Esophagus muscularis mucosa (tissue), 4 donors: Measurements from ENCODE around the gene PHKB. TPM values are rescaled to one million over a fixed set of nuclear protein-coding genes. Genes with fewer than 3 reads are reported as not detected.

Source experiments
- DNase-seq: peaks from one replicate; pipeline ENCODE4 v3.0.0-alpha.2; 2017; ENCODE audit errors: extremely low spot score
- H3K27ac ChIP-seq, 4 donors: fragments of 200-600 bp; sonication (generic); replicated peaks in 1 of 4; 1 replicate in 3 of 4; 2 replicates in 1 of 4; pipeline ENCODE4 v1.5.1; 2016 to 2019; ENCODE audit warnings: mild to moderate bottlenecking in 1 of 4
- H3K27me3 ChIP-seq, 4 donors: fragments of 200-600 bp; sonication (generic); one replicate each; pipeline versions ENCODE4 v1.5.1 to v1.6.0; 2016 to 2019
- H3K36me3 ChIP-seq, 4 donors: fragments of 200-600 bp; sonication (generic); one replicate each; pipeline ENCODE4 v1.5.1; 2016 to 2019
- H3K4me1 ChIP-seq, 4 donors: fragments of 200-600 bp; sonication (generic); one replicate each; pipeline ENCODE4 v1.5.1; 2016 to 2019
- H3K4me3 ChIP-seq, 4 donors: fragments of 200-600 bp; sonication (generic); 1 replicate in 2 of 4; 2 replicates in 2 of 4; pipeline ENCODE4 v1.5.1; 2016 to 2019; ENCODE audit warnings: mild to moderate bottlenecking in 4 of 4, moderate library complexity in 1 of 4
- H3K9me3 ChIP-seq, 4 donors: fragments of 200-600 bp; sonication (generic); 1 replicate in 3 of 4; 2 replicates in 1 of 4; pipeline ENCODE4 v1.5.1; 2016 to 2019
- CTCF ChIP-seq, 3 experiments: fragments of 200-600 bp in 2 of 3; fragments of 450-650 bp in 1 of 3; sonication (generic) in 2 of 3; IDR thresholded peaks; one replicate each; pipeline ENCODE4 v1.5.1; 2017 to 2019; ENCODE audit warnings: antibody characterized with exemption in 3 of 3, mild to moderate bottlenecking in 2 of 3, moderate library complexity in 1 of 3
- EP300 ChIP-seq: sonication (generic); formaldehyde crosslinking; IDR thresholded peaks from one replicate; pipeline ENCODE4 v1.6.1; 2017; ENCODE audit warnings: antibody characterized with exemption
- POLR2A ChIP-seq: fragments of 450-650 bp; IDR thresholded peaks from one replicate; pipeline ENCODE4 v1.6.1; 2017; ENCODE audit warnings: antibody characterized with exemption, moderate library complexity, mild to moderate bottlenecking, low read depth
- POLR2AphosphoS5 ChIP-seq, 2 donors: sonication (generic); formaldehyde crosslinking; IDR thresholded peaks; one replicate each; pipeline ENCODE4 v1.6.1; 2017; ENCODE audit warnings: antibody characterized with exemption in 2 of 2
- WGBS: methylation state at CpG from one replicate; pipeline ENCODE4 v1.1.5; 2018; 5-methylcytosine and 5-hydroxymethylcytosine counted together
- intact Hi-C: fragments of 100-400 bp; cut with DNase I; formaldehyde crosslinking; loops from one replicate; pipeline ENCODE4 v1.15.1; 2023
- total RNA-seq, 4 donors: library from RNA; depleted of rRNA; stranded (reverse); fragments of >200 nt; gene quantifications; one replicate each; pipeline versions ENCODE4 v1.1.0 to v1.2.1, GENCODE V29; 2016

Gene PHKB
- total RNA-seq, 4 donors from 2014 or later, result 39.4 to 60.6 (median 46.5) TPM

GRCh38 chr16:47713225-47713595 is 252.1 kb downstream of the PHKB start:
- H3K4me3 ChIP-seq, result no peak overlapping the region
- H3K27ac ChIP-seq, result no peak overlapping the region
- intact Hi-C loops, result no loop called here
- WGBS, result 35% methylated on average over 6 of the region's 6 CpGs
- H3K9me3 ChIP-seq, result no peaks in the 10 kb centered on the region
- no peaks in the 10 kb centered on the region for H3K4me1 ChIP-seq
- TF ChIP-seq POLR2A, result no peak
- no peak for TF ChIP-seq EP300
- TF ChIP-seq CTCF (IDR thresholded peaks at IDR 0.05), result no peak
- TF ChIP-seq POLR2AphosphoS5 (IDR thresholded peaks at IDR 0.05), result no peak
- H3K36me3 ChIP-seq, result no peaks in the 10 kb centered on the region
- peaks cover 0 to 23% (median 0%) of the 10 kb centered on the region in 4 donors for H3K27me3 ChIP-seq
- no peak for DNase-seq

- Histone ChIP-seq H3K4me1 (no peaks in the 10 kb centered on the region), H3K27me3 (peaks cover 0 to 27% (median 0%) of the 10 kb centered on the region in 4 donors), H3K36me3 (no peaks in the 10 kb centered on the region), H3K4me3 (no peak overlapping the region), H3K9me3 (no peaks in the 10 kb centered on the region), H3K27ac (no peak overlapping the region)
- TF ChIP-seq CTCF (IDR thresholded peaks at IDR 0.05), result no peak
- TF ChIP-seq POLR2A, result no peak
- no peak for TF ChIP-seq POLR2AphosphoS5 (IDR thresholded peaks at IDR 0.05)
- no peak for TF ChIP-seq EP300
- no peak for DNase-seq
- 65% methylated on average over 2 of the region's 2 CpGs for WGBS
- intact Hi-C loops, result no loop called here
Observed at GRCh38 chr16:47715442-47716083, 254.4 kb downstream of the PHKB start.

GRCh38 chr16:47716571-47716970 is 255.4 kb downstream of the PHKB start:
- 93% methylated on average over 5 of the region's 5 CpGs for WGBS
- no peak for TF ChIP-seq POLR2A
- TF ChIP-seq CTCF (IDR thresholded peaks at IDR 0.05), result no peak
- no peak for TF ChIP-seq POLR2AphosphoS5 (IDR thresholded peaks at IDR 0.05)
- no peak for TF ChIP-seq EP300
- Histone ChIP-seq H3K27ac (no peak overlapping the region), H3K4me1 (no peaks in the 10 kb centered on the region), H3K36me3 (no peaks in the 10 kb centered on the region), H3K9me3 (no peaks in the 10 kb centered on the region), H3K27me3 (peaks cover 0 to 27% (median 0%) of the 10 kb centered on the region in 4 donors), H3K4me3 (no peak overlapping the region)
- intact Hi-C loops, result no loop called here
- DNase-seq, result no peak

- Histone ChIP-seq H3K36me3 (no peaks in the 10 kb centered on the region), H3K27me3 (peaks cover 0 to 16% (median 0%) of the 10 kb centered on the region in 4 donors), H3K4me1 (no peaks in the 10 kb centered on the region), H3K27ac (no peak overlapping the region), H3K9me3 (no peaks in the 10 kb centered on the region), H3K4me3 (no peak overlapping the region)
- DNase-seq, result no peak
- intact Hi-C loops, result no loop called here
- 85% methylated on average over 4 of the region's 4 CpGs for WGBS
- TF ChIP-seq POLR2AphosphoS5 (IDR thresholded peaks at IDR 0.05) (no peak), EP300 (no peak), POLR2A (no peak), CTCF (IDR thresholded peaks at IDR 0.05) (no peak)
Observed at GRCh38 chr16:47719713-47720112, 258.6 kb downstream of the PHKB start.
